HepG2 (cell line): ENCODE data around the gene RBBP6. TPM values are rescaled to one million over a fixed set of nuclear protein-coding genes. Genes with fewer than 3 reads are reported as not detected.

Experiments
- ATAC-seq: fragments of 200-7000 bp; cut with Tn5 transposase; 3 replicates; pipeline ENCODE4 v1.9.1; 2020; ENCODE audit warnings: mild to moderate bottlenecking, moderate library complexity
- BruUV-seq: library from RNA; stranded (reverse); fragments of 400-500 nt; replicated peaks from 2 replicates; lab custom pipeline; 2021; lab: Mats Ljungman, UMichigan
- CTCF ChIA-PET: fragments of 300-600 bp; formaldehyde crosslinking; extraction: SDS; loops from one replicate; lab custom pipeline; 2021; ENCODE audit warnings: low total read pairs, inconsistent platforms, low intra/inter-chr PET ratio; lab: Yijun Ruan, JAX
- POLR2A ChIA-PET: fragments of 350-600 bp; sonication (Branson Sonifier 250); formaldehyde crosslinking; loops from one replicate; lab custom pipeline; 2020; ENCODE audit warnings: antibody characterized with exemption, inconsistent platforms; lab: Yijun Ruan, JAX
- DNase-seq: peaks from one replicate; pipeline ENCODE4 v3.0.0-alpha.2; 2015; ENCODE audit warnings: low spot score
- FAIRE-seq: peaks from 3 replicates; lab custom pipeline; 2011; peaks lifted over from hg19 to GRCh38; lab: Jason Lieb, UNC
- H2AFZ ChIP-seq: one replicate; pipeline ENCODE4 v1.6.1; 2011; ENCODE audit warnings: low read length, inconsistent platforms
- H3K27ac ChIP-seq: fragments of 300-600 bp; 3 replicates; pipeline ENCODE4 v1.8.0; 2011; ENCODE audit warnings: mixed run types, mild to moderate bottlenecking, mixed read lengths, low read length, inconsistent platforms; ENCODE audit not compliant: insufficient read depth; ENCODE audit errors: extremely low read length
- H3K27me3 ChIP-seq, 2 experiments: fragments of 200-600 bp in 1 of 2; 2 replicates in 1 of 2; 3 replicates in 1 of 2; pipeline versions ENCODE4 v1.6.0 to v1.8.0; 2011; ENCODE audit warnings: low read length in 2 of 2, mild to moderate bottlenecking in 2 of 2, moderate library complexity in 2 of 2, inconsistent platforms in 1 of 2; ENCODE audit not compliant: insufficient read depth in 2 of 2, control insufficient read depth in 1 of 2
- H3K36me3 ChIP-seq, 2 experiments: fragments of 200-600 bp in 1 of 2; replicated peaks in 1 of 2; 2 replicates in 1 of 2; 3 replicates in 1 of 2; pipeline versions ENCODE4 v1.5.1 to v1.8.0; 2011; ENCODE audit warnings: low read length in 2 of 2, inconsistent platforms in 1 of 2; ENCODE audit not compliant: insufficient read depth in 2 of 2, control insufficient read depth in 1 of 2
- H3K4me1 ChIP-seq: 2 replicates; pipeline ENCODE4 v1.5.1; 2012; ENCODE audit warnings: low read length, inconsistent platforms; ENCODE audit not compliant: insufficient read depth
- H3K4me2 ChIP-seq: 2 replicates; pipeline ENCODE4 v1.6.0; 2011; ENCODE audit warnings: low read depth, low read length, inconsistent platforms
- H3K4me3 ChIP-seq, 3 experiments: fragments of 200-600 bp in 1 of 3; sonication (generic), shearing (Covaris generic) in 1 of 3; replicated peaks in 1 of 3; 2 replicates each; pipeline ENCODE4 v1.5.1; 2011 to 2016; ENCODE audit warnings: low read length in 3 of 3, inconsistent platforms in 2 of 3, low read depth in 2 of 3, mild to moderate bottlenecking in 2 of 3, control low read depth in 1 of 3, mixed read lengths in 1 of 3; ENCODE audit not compliant: insufficient read depth in 1 of 3
- H3K79me2 ChIP-seq: one replicate; pipeline ENCODE4 v1.6.1; 2011; ENCODE audit warnings: low read length, inconsistent platforms; ENCODE audit not compliant: insufficient read depth
- H3K9ac ChIP-seq: 2 replicates; pipeline ENCODE4 v1.6.0; 2011; ENCODE audit warnings: mild to moderate bottlenecking, low read depth, low read length, inconsistent platforms; ENCODE audit not compliant: insufficient read depth
- H3K9me3 ChIP-seq: 2 replicates; pipeline ENCODE4 v1.5.1; 2012; ENCODE audit warnings: mild to moderate bottlenecking, low read length
- H4K20me1 ChIP-seq: 2 replicates; pipeline ENCODE4 v1.6.0; 2011; ENCODE audit warnings: inconsistent platforms, mild to moderate bottlenecking, low read length, moderate library complexity; ENCODE audit not compliant: insufficient read depth
- CREM ChIP-seq, 2 experiments: sonication (generic) in 1 of 2; formaldehyde crosslinking in 1 of 2; IDR thresholded peaks; 2 replicates each; pipeline versions ENCODE4 v1.4.0 to v1.6.1; 2016 to 2020; ENCODE audit warnings: antibody characterized with exemption in 1 of 2, mild to moderate bottlenecking in 1 of 2, missing genetic modification reagents in 1 of 2
- GZF1 ChIP-seq: sonication (generic); formaldehyde crosslinking; IDR thresholded peaks from 2 replicates; pipeline ENCODE4 v1.5.1; 2020; ENCODE audit warnings: mild to moderate bottlenecking, missing genetic modification reagents
- JARID2 ChIP-seq: sonication (generic); formaldehyde crosslinking; IDR thresholded peaks from 2 replicates; pipeline ENCODE4 v1.8.1; 2023; ENCODE audit warnings: missing genetic modification reagents, inconsistent platforms; ENCODE audit not compliant: insufficient replicate concordance
- NCOR1 ChIP-seq: fragments of 200-600 bp; sonication (generic); IDR thresholded peaks from 2 replicates; pipeline ENCODE4 v1.7.0; 2017; ENCODE audit warnings: antibody characterized with exemption, low read length, borderline replicate concordance
- POLR2A ChIP-seq, 2 experiments: IDR thresholded peaks; 2 replicates each; pipeline ENCODE4 v1.6.1; 2011; ENCODE audit warnings: low read depth in 2 of 2, low read length in 2 of 2, mild to moderate bottlenecking in 1 of 2, moderate library complexity in 1 of 2; ENCODE audit not compliant: insufficient read depth in 1 of 2
- SALL2 ChIP-seq: sonication (generic); formaldehyde crosslinking; IDR thresholded peaks from 2 replicates; pipeline ENCODE4 v1.8.1; 2023; ENCODE audit warnings: mild to moderate bottlenecking, missing genetic modification reagents, inconsistent platforms
- SAP130 ChIP-seq: IDR thresholded peaks from 2 replicates; pipeline ENCODE4 v1.6.1; 2016; ENCODE audit warnings: low read depth
- YY1 ChIP-seq: IDR thresholded peaks from 2 replicates; pipeline ENCODE4 v1.6.1; 2011; ENCODE audit warnings: low read length, low read depth, moderate library complexity, mild to moderate bottlenecking; ENCODE audit not compliant: insufficient read depth, insufficient replicate concordance
- ZNF354B ChIP-seq: sonication (generic); formaldehyde crosslinking; IDR thresholded peaks from 2 replicates; pipeline ENCODE4 v1.8.0; 2022; ENCODE audit warnings: mild to moderate bottlenecking, missing genetic modification reagents
- ZSCAN30 ChIP-seq: sonication (generic); formaldehyde crosslinking; IDR thresholded peaks from 2 replicates; pipeline ENCODE4 v1.5.0; 2020; ENCODE audit warnings: mild to moderate bottlenecking, missing genetic modification reagents
- WGBS: methylation state at CpG from one replicate; pipeline ENCODE4 v1.1.6; 2017; ENCODE audit warnings: low lambda C conversion rate; 5-methylcytosine and 5-hydroxymethylcytosine counted together
- in situ Hi-C: cut with HindIII; loops from 2 replicates; pipeline ENCODE4 v1.10.0; 2017; ENCODE audit warnings: low pct_unique_long_range_greater_than_20kb; ENCODE audit not compliant: extremely low pct_ligation_motif_present
- intact Hi-C: fragments of 100-400 bp; cut with micrococcal nuclease; formaldehyde crosslinking; loops from one replicate; pipeline ENCODE4 v1.10.0; 2022; ENCODE audit not compliant: unreplicated experiment
- polyA plus RNA-seq, 8 experiments: library from polyadenylated mRNA; depleted of rRNA in 3 of 8; stranded (reverse) in 7 of 8; unstranded in 1 of 8; fragments of >200 nt; fragmentation: Illumina TruSeq in 4 of 8; extraction: Trizol in 4 of 8; gene quantifications; 2 replicates each; pipeline versions ENCODE4 v1.2.1 to v1.2.3, GENCODE V29; 2011 to 2016; ENCODE audit warnings: low read depth in 4 of 8, missing spikeins in 1 of 8, mixed read lengths in 1 of 8; ENCODE audit not compliant: insufficient read depth in 1 of 8
- total RNA-seq, 5 experiments: library from RNA; depleted of rRNA; stranded (reverse); fragments of >200 nt; fragmentation: Illumina TruSeq; extraction: Trizol; gene quantifications; 2 replicates each; pipeline ENCODE4 v1.2.3, GENCODE V29; 2016; ENCODE audit warnings: low read depth in 1 of 5

The RBBP6 gene
- total and polyA plus RNA-seq, 2 of the 13 experiments (the other 11 are each of a cell fraction or from before 2014, with no cell fraction given), result 37.1 to 70.9 TPM

DNA sequence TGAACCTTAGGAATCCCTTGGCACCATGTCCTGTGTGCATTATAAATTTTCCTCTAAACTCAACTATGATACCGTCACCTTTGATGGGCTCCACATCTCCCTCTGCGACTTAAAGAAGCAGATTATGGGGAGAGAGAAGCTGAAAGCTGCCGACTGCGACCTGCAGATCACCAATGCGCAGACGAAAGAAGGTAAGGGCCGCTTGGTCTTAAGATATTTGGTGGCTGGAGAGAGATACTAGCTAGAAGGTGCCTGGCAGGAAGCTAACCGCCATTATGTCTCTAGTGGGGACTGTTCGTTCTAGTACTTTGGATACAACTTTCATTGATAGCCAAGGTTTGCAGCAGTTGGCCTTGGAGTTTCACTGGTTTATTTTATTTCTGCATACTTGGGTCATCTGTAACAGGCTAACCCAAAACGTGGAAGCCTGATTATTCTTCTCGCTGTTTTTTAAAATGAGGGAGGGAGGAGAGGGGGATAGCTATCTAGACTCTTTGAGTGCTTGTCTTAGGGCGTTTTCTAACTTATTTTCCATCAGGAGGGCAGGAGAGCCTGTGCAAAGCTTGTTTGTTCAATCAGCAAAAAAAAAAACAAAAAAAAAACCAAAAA is 1.3 kb downstream of the RBBP6 start:
- 0% methylated on average over 12 of the region's 12 CpGs for WGBS
- no peak for ATAC-seq
- Histone ChIP-seq H3K36me3 (peaks cover 0 to 16% of the 10 kb centered on the region in 2 experiments; a peak in 3 of 5 replicates), H3K4me1 (peaks cover 72% of the 10 kb centered on the region), H3K79me2 (peaks cover 62% of the 10 kb centered on the region), H3K27me3 (no peaks in the 10 kb centered on the region; a peak in 1 of 5 replicates), H3K4me2 (peak overlapping the region; percentile 85), H3K9ac (peak overlapping the region; percentile 99), H2AFZ (no peak overlapping the region), H4K20me1 (peaks cover 53% of the 10 kb centered on the region), H3K9me3 (no peaks in the 10 kb centered on the region), H3K4me3 (peak overlapping the region; percentile 95 to 96 (median 95)), H3K27ac (peak overlapping the region; percentile 96)
- BruUV-seq, result no TSS peak
- intact Hi-C loops (loop anchor here (1.0 to 2.0 kb wide), 2 partner anchors 23 to 190 kb away; no protein-coding TSS in a partner anchor), in situ Hi-C loops (no loop called here)
- peak in 1 of 2 experiments; percentile 30; a peak in 1 of 4 replicates for TF ChIP-seq POLR2A (IDR thresholded peaks at IDR 0.05; ENCODE audit: insufficient read depth in 1 of 2, low read depth in 2 of 2, low read length in 2 of 2)
- peak; percentile 32 for TF ChIP-seq YY1
- 0 out of 2 replicates have a peak, but pooled peaks have one; percentile 28 for TF ChIP-seq SAP130 (CRISPR knock-in tag)
- TF ChIP-seq NCOR1, result no peak
- TF ChIP-seq JARID2 (CRISPR knock-in tag), result peak; percentile 2
- TF ChIP-seq SALL2, result no peak
- no peak for TF ChIP-seq GZF1 (CRISPR knock-in tag)
- 0 out of 2 replicates have a peak, but pooled peaks have one; percentile 26 for TF ChIP-seq ZNF354B (CRISPR knock-in tag)
- TF ChIP-seq CREM (IDR thresholded peaks at IDR 0.05), result 0 out of 2 replicates have a peak, but pooled peaks have one; percentile 6
- TF ChIP-seq CREM (CRISPR knock-in tag; IDR thresholded peaks at IDR 0.05), result no peak
- 0 out of 2 replicates have a peak, but pooled peaks have one; percentile 5 for TF ChIP-seq ZSCAN30 (CRISPR knock-in tag)
- no peak for FAIRE-seq
- ChIA-PET POLR2A (interaction anchor here (1.0 to 2.8 kb wide), 3 partner anchors 9 to 718 kb away, joined by 3 to 17 read pairs (median 4); partner anchors contain the start of gene ZKSCAN2), CTCF (no interaction called here)
- DNase-seq, result no peak
